Liver (tissue), 9 donors: ENCODE results near the gene MSANTD4. TPM values are rescaled to one million over a fixed set of nuclear protein-coding genes. Genes with fewer than 3 reads are reported as not detected.

ENCODE experiments used
- DNase-seq: peaks from one replicate; pipeline ENCODE4 v3.0.0-alpha.2; 2017; ENCODE audit warnings: low spot score
- H3K27ac ChIP-seq, 2 donors: one replicate each; pipeline ENCODE4 v1.7.0; 2013; ENCODE audit warnings: inconsistent platforms in 2 of 2, low read length in 2 of 2, control low read depth in 1 of 2, low read depth in 1 of 2, mild to moderate bottlenecking in 1 of 2
- H3K27me3 ChIP-seq, 4 donors: one replicate each; pipeline versions ENCODE4 v1.6.1 to v1.7.0; 2013; ENCODE audit warnings: low read length in 3 of 4, inconsistent platforms in 1 of 4, mild to moderate bottlenecking in 1 of 4, moderate library complexity in 1 of 4; ENCODE audit not compliant: control insufficient read depth in 4 of 4, insufficient read depth in 4 of 4
- H3K36me3 ChIP-seq, 4 donors: one replicate each; pipeline versions ENCODE4 v1.6.1 to v1.7.0; 2013; ENCODE audit warnings: low read length in 3 of 4, mild to moderate bottlenecking in 3 of 4, low read depth in 1 of 4, moderate library complexity in 1 of 4; ENCODE audit not compliant: control insufficient read depth in 4 of 4, insufficient read depth in 3 of 4
- H3K4me1 ChIP-seq, 4 donors: one replicate each; pipeline versions ENCODE4 v1.6.1 to v1.7.0; 2013; ENCODE audit warnings: low read length in 3 of 4, mild to moderate bottlenecking in 3 of 4, moderate library complexity in 1 of 4; ENCODE audit not compliant: control insufficient read depth in 4 of 4, insufficient read depth in 4 of 4
- H3K4me3 ChIP-seq, 3 donors: one replicate each; pipeline versions ENCODE4 v1.6.1 to v1.7.0; 2013; ENCODE audit warnings: low read length in 3 of 3, control low read depth in 1 of 3, low read depth in 1 of 3, mild to moderate bottlenecking in 1 of 3
- H3K9ac ChIP-seq, 2 donors: one replicate each; pipeline ENCODE4 v1.7.0; 2013; ENCODE audit warnings: low read length in 2 of 2, mild to moderate bottlenecking in 2 of 2, moderate library complexity in 2 of 2, control low read depth in 1 of 2, low read depth in 1 of 2
- H3K9me3 ChIP-seq, 4 donors: one replicate each; pipeline versions ENCODE4 v1.6.1 to v1.7.0; 2013; ENCODE audit warnings: low read length in 3 of 4; ENCODE audit not compliant: control insufficient read depth in 4 of 4
- EGR1 ChIP-seq, 2 donors: IDR thresholded peaks; 2 replicates each; pipeline ENCODE4 v1.6.1; 2016 to 2018; ENCODE audit warnings: antibody characterized with exemption in 2 of 2, low read depth in 2 of 2
- FOXA2 ChIP-seq: IDR thresholded peaks from 2 replicates; pipeline ENCODE4 v1.6.1; 2016; ENCODE audit warnings: antibody characterized with exemption
- GABPA ChIP-seq, 2 donors: IDR thresholded peaks in 1 of 2; conservative IDR thresholded peaks in 1 of 2; 2 replicates each; pipeline ENCODE4 v1.6.1; 2016; ENCODE audit warnings: antibody characterized with exemption in 2 of 2, mild to moderate bottlenecking in 1 of 2, moderate library complexity in 1 of 2
- HNF4A ChIP-seq, 2 donors: conservative IDR thresholded peaks; 2 replicates each; pipeline ENCODE4 v1.6.1; 2016; ENCODE audit warnings: antibody characterized with exemption in 2 of 2, mild to moderate bottlenecking in 2 of 2
- HNF4G ChIP-seq: IDR thresholded peaks from 2 replicates; pipeline ENCODE4 v1.6.1; 2016; ENCODE audit warnings: antibody characterized with exemption
- JUND ChIP-seq, 2 donors: IDR thresholded peaks; 2 replicates each; pipeline ENCODE4 v1.6.1; 2016; ENCODE audit warnings: antibody characterized with exemption in 2 of 2
- NR2F2 ChIP-seq: IDR thresholded peaks from 2 replicates; pipeline ENCODE4 v1.6.1; 2016; ENCODE audit warnings: antibody characterized with exemption
- RAD21 ChIP-seq, 2 donors: IDR thresholded peaks; 2 replicates each; pipeline ENCODE4 v1.6.1; 2016; ENCODE audit warnings: antibody characterized with exemption in 2 of 2, mild to moderate bottlenecking in 2 of 2
- REST ChIP-seq: IDR thresholded peaks from 2 replicates; pipeline ENCODE4 v1.6.1; 2016; ENCODE audit warnings: antibody characterized with exemption, mild to moderate bottlenecking
- RXRA ChIP-seq, 2 donors: IDR thresholded peaks; 2 replicates each; pipeline ENCODE4 v1.6.1; 2017 to 2018; ENCODE audit warnings: antibody characterized with exemption in 2 of 2, mild to moderate bottlenecking in 1 of 2
- SP1 ChIP-seq: IDR thresholded peaks from 2 replicates; pipeline ENCODE4 v1.6.1; 2018; ENCODE audit warnings: antibody characterized with exemption, mild to moderate bottlenecking
- ZBTB33 ChIP-seq: IDR thresholded peaks from 2 replicates; pipeline ENCODE4 v1.6.1; 2016; ENCODE audit warnings: antibody characterized with exemption
- WGBS: extraction: QIAGEN DNeasy Blood & Tissue Kit; methylation state at CpG from one replicate; pipeline ENCODE4 v1.1.7; 2013; 5-methylcytosine and 5-hydroxymethylcytosine counted together
- polyA plus RNA-seq, 2 donors: library from polyadenylated mRNA; stranded (reverse) in 1 of 2; unstranded in 1 of 2; fragments of 200-250 nt in 1 of 2; fragments of >200 nt in 1 of 2; fragmentation: Nextera tagmentation in 1 of 2; extraction: Ambion mirVana in 1 of 2; gene quantifications; one replicate each; pipeline versions ENCODE4 v1.2.1 to v1.2.3, GENCODE V29; 2013 to 2015
- total RNA-seq, 2 donors: library from RNA; depleted of rRNA; stranded (reverse); fragments of >200 nt; gene quantifications; one replicate each; pipeline ENCODE4 v1.2.3, GENCODE V29; 2014
- TF ChIP-seq, protein P1 (sequence below): IDR thresholded peaks from 2 replicates; pipeline ENCODE4 v1.6.1; 2016; ENCODE audit warnings: antibody characterized with exemption
- TF ChIP-seq, protein P2 (sequence below): fragments of 150-350 bp; IDR thresholded peaks from 2 replicates; pipeline ENCODE4 v1.5.1; 2017; ENCODE audit warnings: improper control_type of control experiment, low read depth, low read length; ENCODE audit not compliant: missing input control
- TF ChIP-seq, protein P3 (sequence below): IDR thresholded peaks from 2 replicates; pipeline ENCODE4 v1.6.1; 2016; ENCODE audit warnings: antibody characterized with exemption
- donor health status: healthy.
- donor health status: healthy.
- donor health status: healthy.
- donor health status: healthy.
- donor health status: healthy.

The MSANTD4 gene
- total and polyA plus RNA-seq, 4 donors = 2.1 to 8.7 (median 5.7) TPM

DNA sequence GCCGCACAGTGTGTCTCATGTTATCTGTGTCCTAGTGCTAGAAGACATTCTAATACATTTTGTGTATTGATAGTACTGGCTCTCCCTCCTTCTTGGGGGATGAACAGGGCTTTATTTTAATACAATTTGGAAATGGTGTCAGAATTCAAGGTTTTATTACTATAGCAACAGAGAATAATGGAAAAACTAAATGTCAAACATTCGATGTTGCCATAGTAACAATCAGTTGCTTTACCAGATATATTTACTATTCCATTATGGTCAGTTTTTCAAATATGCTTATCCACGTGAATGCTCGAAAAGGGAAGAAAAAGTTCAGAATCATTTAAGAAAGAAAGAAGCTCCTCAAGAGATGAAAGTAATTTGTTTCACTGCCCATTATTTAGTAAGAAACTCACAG, 8.6 kb upstream of the MSANTD4 start:
- WGBS = 71% methylated on average over 4 of the region's 4 CpGs
- Histone ChIP-seq H3K9me3 (no peaks in the 10 kb centered on the region), H3K4me3 (no peak overlapping the region), H3K9ac (no peak overlapping the region), H3K4me1 (no peaks in the 10 kb centered on the region), H3K27ac (no peak overlapping the region), H3K36me3 (no peaks in the 10 kb centered on the region), H3K27me3 (no peaks in the 10 kb centered on the region)
- no peak for DNase-seq
- TF ChIP-seq JUND (IDR thresholded peaks at IDR 0.05) = no peak
- TF ChIP-seq HNF4A (conservative IDR thresholded peaks at IDR 0.05) = no peak
- TF ChIP-seq REST = no peak
- no peak for TF ChIP-seq EGR1 (IDR thresholded peaks at IDR 0.05; ENCODE audit: low read depth in 2 of 2)
- no peak for TF ChIP-seq GABPA (IDR thresholded peaks at IDR 0.05 in 1 of 2, conservative IDR thresholded peaks at IDR 0.05 in 1 of 2)
- TF ChIP-seq, protein P1, sequence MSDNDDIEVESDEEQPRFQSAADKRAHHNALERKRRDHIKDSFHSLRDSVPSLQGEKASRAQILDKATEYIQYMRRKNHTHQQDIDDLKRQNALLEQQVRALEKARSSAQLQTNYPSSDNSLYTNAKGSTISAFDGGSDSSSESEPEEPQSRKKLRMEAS = no peak
- TF ChIP-seq RXRA (IDR thresholded peaks at IDR 0.05) = no peak
- no peak for TF ChIP-seq FOXA2
- TF ChIP-seq, protein P2, sequence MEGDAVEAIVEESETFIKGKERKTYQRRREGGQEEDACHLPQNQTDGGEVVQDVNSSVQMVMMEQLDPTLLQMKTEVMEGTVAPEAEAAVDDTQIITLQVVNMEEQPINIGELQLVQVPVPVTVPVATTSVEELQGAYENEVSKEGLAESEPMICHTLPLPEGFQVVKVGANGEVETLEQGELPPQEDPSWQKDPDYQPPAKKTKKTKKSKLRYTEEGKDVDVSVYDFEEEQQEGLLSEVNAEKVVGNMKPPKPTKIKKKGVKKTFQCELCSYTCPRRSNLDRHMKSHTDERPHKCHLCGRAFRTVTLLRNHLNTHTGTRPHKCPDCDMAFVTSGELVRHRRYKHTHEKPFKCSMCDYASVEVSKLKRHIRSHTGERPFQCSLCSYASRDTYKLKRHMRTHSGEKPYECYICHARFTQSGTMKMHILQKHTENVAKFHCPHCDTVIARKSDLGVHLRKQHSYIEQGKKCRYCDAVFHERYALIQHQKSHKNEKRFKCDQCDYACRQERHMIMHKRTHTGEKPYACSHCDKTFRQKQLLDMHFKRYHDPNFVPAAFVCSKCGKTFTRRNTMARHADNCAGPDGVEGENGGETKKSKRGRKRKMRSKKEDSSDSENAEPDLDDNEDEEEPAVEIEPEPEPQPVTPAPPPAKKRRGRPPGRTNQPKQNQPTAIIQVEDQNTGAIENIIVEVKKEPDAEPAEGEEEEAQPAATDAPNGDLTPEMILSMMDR = no peak
- TF ChIP-seq HNF4G = no peak
- TF ChIP-seq, protein P3, sequence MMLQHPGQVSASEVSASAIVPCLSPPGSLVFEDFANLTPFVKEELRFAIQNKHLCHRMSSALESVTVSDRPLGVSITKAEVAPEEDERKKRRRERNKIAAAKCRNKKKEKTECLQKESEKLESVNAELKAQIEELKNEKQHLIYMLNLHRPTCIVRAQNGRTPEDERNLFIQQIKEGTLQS = no peak
- TF ChIP-seq RAD21 (IDR thresholded peaks at IDR 0.05) = no peak

DNA sequence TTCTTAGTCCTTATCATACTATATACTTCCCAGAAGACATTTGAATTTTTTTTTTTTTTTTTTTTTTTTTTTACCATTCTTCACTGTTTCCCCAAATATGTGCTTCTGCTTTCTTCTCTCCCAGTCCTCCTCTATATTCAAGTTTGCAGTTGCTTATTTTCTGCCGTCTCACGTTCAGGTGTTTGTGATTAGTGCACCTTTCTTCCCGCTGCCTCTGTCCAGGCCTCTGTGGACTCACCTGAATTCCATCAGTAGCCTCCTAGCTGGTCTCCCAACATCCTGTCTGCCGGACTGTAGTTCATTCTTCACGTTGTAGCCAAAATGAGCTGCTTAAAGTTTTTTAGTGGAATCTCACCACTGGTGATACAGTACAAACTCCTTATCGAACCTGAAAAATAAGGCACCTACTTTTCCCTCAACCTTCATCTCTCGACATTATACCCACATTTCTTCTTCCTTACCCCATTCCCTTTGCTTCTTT, 795 bp upstream of the MSANTD4 start:
- H3K9ac ChIP-seq = no peak overlapping the region
- peak overlapping the region in 1 of 2 donors; percentile 25 for H3K27ac ChIP-seq
- H3K4me3 ChIP-seq = peak overlapping the region; percentile 58 to 97 (median 59)
- H3K36me3 ChIP-seq = no peaks in the 10 kb centered on the region
- no peaks in the 10 kb centered on the region for H3K9me3 ChIP-seq
- no peak for TF ChIP-seq SP1
- no peak for TF ChIP-seq ZBTB33
- TF ChIP-seq EGR1 (IDR thresholded peaks at IDR 0.05; ENCODE audit: low read depth in 2 of 2) = no peak
- TF ChIP-seq, protein P3 = no peak
- TF ChIP-seq NR2F2 = peak; percentile 4
- H3K27me3 ChIP-seq = no peaks in the 10 kb centered on the region
- no peak for DNase-seq
- H3K4me1 ChIP-seq = peaks cover 2 to 15% (median 8%) of the 10 kb centered on the region in 4 donors
- 92% methylated on average over 7 of the region's 7 CpGs for WGBS
